ENCODE data around the gene KRT14. TPM values are rescaled to one million over a fixed set of nuclear protein-coding genes. Genes with fewer than 3 reads are reported as not detected.

The KRT14 gene
- total and polyA plus RNA-seq, 2 of the 4 experiments (the other 2 are of a cell fraction) = not detected

DNA sequence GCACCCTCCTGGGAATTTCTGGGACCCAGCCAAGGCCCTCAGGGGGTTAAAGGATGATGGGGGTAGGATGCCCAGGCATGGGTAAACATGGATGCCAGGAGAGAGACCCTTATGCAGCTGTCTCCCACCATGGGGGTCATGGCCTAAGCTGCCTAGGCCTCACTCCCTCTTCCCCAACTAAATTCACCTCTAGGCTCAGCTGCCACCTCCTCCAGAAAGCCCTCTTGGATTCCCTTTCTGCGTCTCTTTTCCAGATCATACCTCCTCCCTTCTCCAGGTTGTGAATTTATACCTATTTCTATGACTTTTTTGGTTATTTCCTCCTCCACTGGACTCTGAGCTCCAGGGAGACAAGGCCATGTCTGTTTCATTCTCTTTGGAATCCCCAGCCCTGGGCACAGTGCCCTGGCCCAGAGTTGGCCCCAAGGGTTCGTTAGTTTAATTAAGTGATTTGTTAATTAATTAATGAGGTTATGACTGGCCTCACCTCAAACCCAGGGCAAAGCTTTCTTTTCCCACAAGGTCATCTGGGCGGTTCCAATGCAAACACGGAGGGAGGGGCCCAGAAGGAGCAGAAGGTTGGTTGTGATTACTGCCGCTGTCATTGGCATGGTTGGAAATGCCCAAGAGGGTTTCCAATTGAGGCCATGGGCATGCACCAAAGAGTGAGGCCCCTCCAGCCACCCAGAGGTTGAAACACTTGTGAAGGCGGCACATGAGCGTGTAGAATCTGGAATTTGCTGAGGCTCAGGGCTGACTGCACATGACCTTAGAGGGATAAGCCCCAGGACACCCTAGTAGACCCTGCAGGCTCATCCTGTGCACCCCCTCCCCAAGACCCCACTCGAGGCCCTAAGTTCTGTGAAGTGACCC lies 44.6 kb upstream of the KRT14 start:
- Histone ChIP-seq H2BK5ac (ENCODE audit: low read depth, low read length, poor library complexity, severe bottlenecking) (no peak overlapping the region), H2BK20ac (ENCODE audit: low read depth, low read length) (no peak overlapping the region), H3K56ac (ENCODE audit: extremely low read depth, insufficient read depth, low read length) (no peak overlapping the region), H2AFZ (replicated peaks; ENCODE audit: low read length, poor library complexity) (no peak overlapping the region), H3K79me1 (ENCODE audit: low read depth in 1 of 2, low read length in 2 of 2) (no peaks in the 10 kb centered on the region), H3K4me3 (ENCODE audit: insufficient read depth, low read depth, low read length) (no peak overlapping the region), H2BK120ac (ENCODE audit: low read depth, low read length) (no peak overlapping the region), H2BK15ac (ENCODE audit: low read depth, low read length) (no peak overlapping the region), H3K18ac (ENCODE audit: low read depth, low read length) (no peak overlapping the region), H3K27ac (ENCODE audit: insufficient read depth, low read length) (no peak overlapping the region), H4K20me1 (ENCODE audit: insufficient read depth, low read length) (no peaks in the 10 kb centered on the region), H2AK5ac (ENCODE audit: low read depth, low read length) (no peak overlapping the region), H4K5ac (ENCODE audit: low read depth, low read length) (no peak overlapping the region), H3K4me2 (ENCODE audit: low read depth, low read length) (no peak overlapping the region), H3K4ac (ENCODE audit: low read depth, low read length) (no peak overlapping the region), H3K36me3 (ENCODE audit: control insufficient read depth, insufficient read depth, low read length) (no peaks in the 10 kb centered on the region), H4K91ac (ENCODE audit: insufficient read depth, low read depth, low read length) (no peak overlapping the region), H3K9ac (ENCODE audit: low read depth, low read length) (no peak overlapping the region), H2AK9ac (replicated peaks; ENCODE audit: low read depth, low read length, poor library complexity) (no peak overlapping the region), H3K14ac (replicated peaks; ENCODE audit: low read depth, low read length) (no peak overlapping the region), H3K9me3 (ENCODE audit: control insufficient read depth, insufficient read depth, low read length) (no peaks in the 10 kb centered on the region), H3K4me1 (ENCODE audit: control insufficient read depth, insufficient read depth, low read length) (peaks cover 3% of the 10 kb centered on the region; the same call in 1 of the 2 replicates), H3K23ac (ENCODE audit: low read depth, low read length) (no peak overlapping the region), H3K9me1 (ENCODE audit: insufficient read depth, low read length) (peaks cover 10% of the 10 kb centered on the region), H3K27me3 (ENCODE audit: control insufficient read depth, insufficient read depth, low read length) (peaks cover 17% of the 10 kb centered on the region), H4K8ac (ENCODE audit: low read depth in 2 of 2, low read length in 2 of 2) (no peak overlapping the region)
- DNase-seq (no peak), ATAC-seq (ENCODE audit: low read depth) (no peak)
- CTCF ChIA-PET = no interaction called here
- no TSS peak for BruUV-seq (replicated peaks)
- 83% methylated on average over 3 of the region's 8 CpGs; no CpG with 5 or more reads in 1 of the 2 experiments for WGBS, 2 experiments (ENCODE audit: extremely low coverage in 2 of 2, insufficient read length in 1 of 2)
- intact Hi-C loops (cut with micrococcal nuclease) = no loop called here
- dilution Hi-C loops (cut with HindIII; ENCODE audit: low sequenced_read_pairs, unreplicated experiment) = no loop called here
- TF ChIP-seq CTCF (conservative IDR thresholded peaks at IDR 0.05; ENCODE audit: low read depth, low read length) = no peak
- TF ChIP-seq CEBPB (IDR thresholded peaks at IDR 0.05; ENCODE audit: low read depth, low read length) = no peak
- no peak for TF ChIP-seq FOS (IDR thresholded peaks at IDR 0.05; ENCODE audit: low read depth, low read length)
- in situ Hi-C loops (cut with MboI; ENCODE audit: low sequenced_read_pairs) = no loop called here
- POLR2A ChIA-PET (ENCODE audit: unreplicated experiment) = no interaction called here

All from IMR-90 (cell line).